ENCODE results near the gene SLC39A5. TPM values are rescaled to one million over a fixed set of nuclear protein-coding genes. Genes with fewer than 3 reads are reported as not detected.

The SLC39A5 gene
- total and polyA plus RNA-seq, 2 of the 13 experiments (the other 11 are each of a cell fraction or from before 2014, with no cell fraction given), result 59.7 to 101 TPM

DNA sequence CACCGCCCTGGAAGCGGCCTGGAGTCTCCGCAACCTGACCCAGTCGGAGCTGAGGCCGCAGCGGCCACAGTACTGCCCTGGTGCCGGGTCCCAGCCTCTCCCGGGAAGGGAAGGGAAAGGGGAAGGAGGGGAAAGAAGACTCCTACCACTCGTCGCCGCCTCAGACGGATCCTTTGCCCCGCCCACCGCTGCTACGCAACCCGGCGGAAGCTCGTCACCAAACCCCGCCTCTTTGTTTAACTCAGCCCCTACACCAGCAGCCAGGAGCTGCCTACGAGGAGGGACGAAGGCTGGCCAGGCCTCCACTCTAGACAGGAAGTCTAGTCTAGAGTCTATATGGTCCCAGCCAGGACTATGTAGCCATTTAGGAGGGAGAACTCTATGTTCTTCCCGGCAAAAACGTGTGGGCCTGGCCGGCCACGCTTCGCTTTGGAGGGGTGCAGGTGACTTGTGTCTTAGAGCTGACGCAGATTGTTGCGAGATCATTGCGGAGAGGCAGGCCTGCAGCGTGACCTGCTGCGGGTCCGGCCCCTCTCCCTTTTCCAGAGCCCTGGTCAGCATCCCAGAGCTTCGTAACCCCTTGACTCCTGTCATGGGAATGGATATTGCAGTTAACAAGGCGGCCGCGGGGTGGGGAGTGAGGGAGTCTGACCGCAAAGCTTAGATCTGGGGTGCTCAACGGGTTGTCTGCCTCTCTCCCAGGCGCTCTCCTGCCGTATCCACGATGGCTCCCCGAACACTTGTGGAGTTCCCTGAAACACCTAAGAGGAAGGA, 7.9 kb upstream of the SLC39A5 start, which contains the start of gene RNF41 (continued):
- TF ChIP-seq, protein P1, sequence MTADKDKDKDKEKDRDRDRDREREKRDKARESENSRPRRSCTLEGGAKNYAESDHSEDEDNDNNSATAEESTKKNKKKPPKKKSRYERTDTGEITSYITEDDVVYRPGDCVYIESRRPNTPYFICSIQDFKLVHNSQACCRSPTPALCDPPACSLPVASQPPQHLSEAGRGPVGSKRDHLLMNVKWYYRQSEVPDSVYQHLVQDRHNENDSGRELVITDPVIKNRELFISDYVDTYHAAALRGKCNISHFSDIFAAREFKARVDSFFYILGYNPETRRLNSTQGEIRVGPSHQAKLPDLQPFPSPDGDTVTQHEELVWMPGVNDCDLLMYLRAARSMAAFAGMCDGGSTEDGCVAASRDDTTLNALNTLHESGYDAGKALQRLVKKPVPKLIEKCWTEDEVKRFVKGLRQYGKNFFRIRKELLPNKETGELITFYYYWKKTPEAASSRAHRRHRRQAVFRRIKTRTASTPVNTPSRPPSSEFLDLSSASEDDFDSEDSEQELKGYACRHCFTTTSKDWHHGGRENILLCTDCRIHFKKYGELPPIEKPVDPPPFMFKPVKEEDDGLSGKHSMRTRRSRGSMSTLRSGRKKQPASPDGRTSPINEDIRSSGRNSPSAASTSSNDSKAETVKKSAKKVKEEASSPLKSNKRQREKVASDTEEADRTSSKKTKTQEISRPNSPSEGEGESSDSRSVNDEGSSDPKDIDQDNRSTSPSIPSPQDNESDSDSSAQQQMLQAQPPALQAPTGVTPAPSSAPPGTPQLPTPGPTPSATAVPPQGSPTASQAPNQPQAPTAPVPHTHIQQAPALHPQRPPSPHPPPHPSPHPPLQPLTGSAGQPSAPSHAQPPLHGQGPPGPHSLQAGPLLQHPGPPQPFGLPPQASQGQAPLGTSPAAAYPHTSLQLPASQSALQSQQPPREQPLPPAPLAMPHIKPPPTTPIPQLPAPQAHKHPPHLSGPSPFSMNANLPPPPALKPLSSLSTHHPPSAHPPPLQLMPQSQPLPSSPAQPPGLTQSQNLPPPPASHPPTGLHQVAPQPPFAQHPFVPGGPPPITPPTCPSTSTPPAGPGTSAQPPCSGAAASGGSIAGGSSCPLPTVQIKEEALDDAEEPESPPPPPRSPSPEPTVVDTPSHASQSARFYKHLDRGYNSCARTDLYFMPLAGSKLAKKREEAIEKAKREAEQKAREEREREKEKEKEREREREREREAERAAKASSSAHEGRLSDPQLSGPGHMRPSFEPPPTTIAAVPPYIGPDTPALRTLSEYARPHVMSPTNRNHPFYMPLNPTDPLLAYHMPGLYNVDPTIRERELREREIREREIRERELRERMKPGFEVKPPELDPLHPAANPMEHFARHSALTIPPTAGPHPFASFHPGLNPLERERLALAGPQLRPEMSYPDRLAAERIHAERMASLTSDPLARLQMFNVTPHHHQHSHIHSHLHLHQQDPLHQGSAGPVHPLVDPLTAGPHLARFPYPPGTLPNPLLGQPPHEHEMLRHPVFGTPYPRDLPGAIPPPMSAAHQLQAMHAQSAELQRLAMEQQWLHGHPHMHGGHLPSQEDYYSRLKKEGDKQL (CRISPR knock-in tag; IDR thresholded peaks at IDR 0.05; ENCODE audit: low read depth), result no peak
- TF ChIP-seq, protein P2, sequence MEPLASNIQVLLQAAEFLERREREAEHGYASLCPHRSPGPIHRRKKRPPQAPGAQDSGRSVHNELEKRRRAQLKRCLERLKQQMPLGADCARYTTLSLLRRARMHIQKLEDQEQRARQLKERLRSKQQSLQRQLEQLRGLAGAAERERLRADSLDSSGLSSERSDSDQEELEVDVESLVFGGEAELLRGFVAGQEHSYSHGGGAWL (CRISPR knock-in tag; IDR thresholded peaks at IDR 0.05), result no peak
- TF ChIP-seq MAZ (IDR thresholded peaks at IDR 0.05; ENCODE audit: borderline replicate concordance, low read depth, low read length), result 0 out of 2 replicates have a peak, but pooled peaks have one; percentile 5
- TF ChIP-seq MAZ (CRISPR knock-in tag; IDR thresholded peaks at IDR 0.05; ENCODE audit: low read depth), result no peak
- TF ChIP-seq, protein P3, sequence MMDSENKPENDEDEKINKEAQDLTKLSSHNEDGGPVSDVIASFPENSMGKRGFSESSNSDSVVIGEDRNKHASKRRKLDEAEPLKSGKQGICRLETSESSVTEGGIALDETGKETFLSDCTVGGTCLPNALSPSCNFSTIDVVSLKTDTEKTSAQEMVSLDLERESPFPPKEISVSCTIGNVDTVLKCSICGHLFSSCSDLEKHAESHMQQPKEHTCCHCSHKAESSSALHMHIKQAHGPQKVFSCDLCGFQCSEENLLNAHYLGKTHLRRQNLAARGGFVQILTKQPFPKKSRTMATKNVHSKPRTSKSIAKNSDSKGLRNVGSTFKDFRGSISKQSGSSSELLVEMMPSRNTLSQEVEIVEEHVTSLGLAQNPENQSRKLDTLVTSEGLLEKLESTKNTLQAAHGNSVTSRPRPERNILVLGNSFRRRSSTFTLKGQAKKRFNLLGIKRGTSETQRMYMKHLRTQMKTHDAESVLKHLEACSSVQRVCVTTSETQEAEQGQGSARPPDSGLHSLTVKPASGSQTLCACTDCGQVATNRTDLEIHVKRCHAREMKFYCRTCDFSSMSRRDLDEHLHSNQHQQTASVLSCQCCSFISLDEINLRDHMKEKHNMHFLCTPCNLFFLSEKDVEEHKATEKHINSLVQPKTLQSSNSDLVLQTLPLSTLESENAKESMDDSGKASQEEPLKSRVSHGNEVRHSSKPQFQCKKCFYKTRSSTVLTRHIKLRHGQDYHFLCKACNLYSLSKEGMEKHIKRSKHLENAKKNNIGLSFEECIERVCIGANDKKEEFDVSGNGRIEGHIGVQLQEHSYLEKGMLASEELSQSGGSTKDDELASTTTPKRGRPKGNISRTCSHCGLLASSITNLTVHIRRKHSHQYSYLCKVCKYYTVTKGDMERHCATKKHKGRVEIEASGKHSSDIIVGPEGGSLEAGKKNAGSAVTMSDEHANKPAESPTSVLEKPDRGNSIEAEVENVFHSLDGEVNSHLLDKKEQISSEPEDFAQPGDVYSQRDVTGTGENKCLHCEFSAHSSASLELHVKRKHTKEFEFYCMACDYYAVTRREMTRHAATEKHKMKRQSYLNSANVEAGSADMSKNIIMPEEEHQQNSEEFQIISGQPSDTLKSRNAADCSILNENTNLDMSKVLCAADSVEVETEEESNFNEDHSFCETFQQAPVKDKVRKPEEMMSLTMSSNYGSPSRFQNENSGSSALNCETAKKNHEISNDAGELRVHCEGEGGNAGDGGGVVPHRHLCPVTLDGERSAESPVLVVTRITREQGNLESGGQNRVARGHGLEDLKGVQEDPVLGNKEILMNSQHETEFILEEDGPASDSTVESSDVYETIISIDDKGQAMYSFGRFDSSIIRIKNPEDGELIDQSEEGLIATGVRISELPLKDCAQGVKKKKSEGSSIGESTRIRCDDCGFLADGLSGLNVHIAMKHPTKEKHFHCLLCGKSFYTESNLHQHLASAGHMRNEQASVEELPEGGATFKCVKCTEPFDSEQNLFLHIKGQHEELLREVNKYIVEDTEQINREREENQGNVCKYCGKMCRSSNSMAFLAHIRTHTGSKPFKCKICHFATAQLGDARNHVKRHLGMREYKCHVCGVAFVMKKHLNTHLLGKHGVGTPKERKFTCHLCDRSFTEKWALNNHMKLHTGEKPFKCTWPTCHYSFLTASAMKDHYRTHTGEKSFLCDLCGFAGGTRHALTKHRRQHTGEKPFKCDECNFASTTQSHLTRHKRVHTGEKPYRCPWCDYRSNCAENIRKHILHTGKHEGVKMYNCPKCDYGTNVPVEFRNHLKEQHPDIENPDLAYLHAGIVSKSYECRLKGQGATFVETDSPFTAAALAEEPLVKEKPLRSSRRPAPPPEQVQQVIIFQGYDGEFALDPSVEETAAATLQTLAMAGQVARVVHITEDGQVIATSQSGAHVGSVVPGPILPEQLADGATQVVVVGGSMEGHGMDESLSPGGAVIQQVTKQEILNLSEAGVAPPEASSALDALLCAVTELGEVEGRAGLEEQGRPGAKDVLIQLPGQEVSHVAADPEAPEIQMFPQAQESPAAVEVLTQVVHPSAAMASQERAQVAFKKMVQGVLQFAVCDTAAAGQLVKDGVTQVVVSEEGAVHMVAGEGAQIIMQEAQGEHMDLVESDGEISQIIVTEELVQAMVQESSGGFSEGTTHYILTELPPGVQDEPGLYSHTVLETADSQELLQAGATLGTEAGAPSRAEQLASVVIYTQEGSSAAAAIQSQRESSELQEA (CRISPR knock-in tag; IDR thresholded peaks at IDR 0.05; ENCODE audit: not compliant biosample characterization), result peak; percentile 67
- TF ChIP-seq ZNF747 (CRISPR knock-in tag; IDR thresholded peaks at IDR 0.05; ENCODE audit: borderline replicate concordance), result 0 out of 2 replicates have a peak, but pooled peaks have one; percentile 27
- TF ChIP-seq RXRB (CRISPR knock-in tag; IDR thresholded peaks at IDR 0.05; ENCODE audit: borderline replicate concordance), result no peak
- TF ChIP-seq, protein P4, sequence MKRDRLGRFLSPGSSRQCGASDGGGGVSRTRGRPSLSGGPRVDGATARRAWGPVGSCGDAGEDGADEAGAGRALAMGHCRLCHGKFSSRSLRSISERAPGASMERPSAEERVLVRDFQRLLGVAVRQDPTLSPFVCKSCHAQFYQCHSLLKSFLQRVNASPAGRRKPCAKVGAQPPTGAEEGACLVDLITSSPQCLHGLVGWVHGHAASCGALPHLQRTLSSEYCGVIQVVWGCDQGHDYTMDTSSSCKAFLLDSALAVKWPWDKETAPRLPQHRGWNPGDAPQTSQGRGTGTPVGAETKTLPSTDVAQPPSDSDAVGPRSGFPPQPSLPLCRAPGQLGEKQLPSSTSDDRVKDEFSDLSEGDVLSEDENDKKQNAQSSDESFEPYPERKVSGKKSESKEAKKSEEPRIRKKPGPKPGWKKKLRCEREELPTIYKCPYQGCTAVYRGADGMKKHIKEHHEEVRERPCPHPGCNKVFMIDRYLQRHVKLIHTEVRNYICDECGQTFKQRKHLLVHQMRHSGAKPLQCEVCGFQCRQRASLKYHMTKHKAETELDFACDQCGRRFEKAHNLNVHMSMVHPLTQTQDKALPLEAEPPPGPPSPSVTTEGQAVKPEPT (CRISPR knock-in tag; IDR thresholded peaks at IDR 0.05; ENCODE audit: low read depth), result 0 out of 2 replicates have a peak, but pooled peaks have one; percentile 62
- TF ChIP-seq ZKSCAN5 (CRISPR knock-in tag; IDR thresholded peaks at IDR 0.05), result no peak
- TF ChIP-seq TGIF2 (CRISPR knock-in tag; IDR thresholded peaks at IDR 0.05), result no peak; the same call in 1 of the 2 replicates

Data from HepG2 (cell line).